Astrocyte of the spinal cord (primary cell): ENCODE data around the gene DCPS.
"Not testable (repeated sequence)": the region's sequence is repeated elsewhere in the genome, so short reads cannot be mapped to it uniquely, and the experiment has no call there.

Experiments used
- DNase-seq: peaks from one replicate; pipeline ENCODE4 v3.0.0; 2011; ENCODE audit warnings: low read depth, low spot score
- H3K4me3 ChIP-seq: 2 replicates; pipeline ENCODE4 v1.5.1; 2011; ENCODE audit warnings: low read depth, mild to moderate bottlenecking, low read length, moderate library complexity
- in situ Hi-C: cut with HindIII; loops from 2 replicates; pipeline ENCODE4 v1.10.0; 2017; ENCODE audit warnings: low sequenced_read_pairs
- TF ChIP-seq, protein P1 (sequence below): IDR thresholded peaks from 2 replicates; pipeline ENCODE4 v1.5.1; 2012; ENCODE audit warnings: low read depth, mild to moderate bottlenecking, low read length, inconsistent platforms

The DCPS gene, protein sequence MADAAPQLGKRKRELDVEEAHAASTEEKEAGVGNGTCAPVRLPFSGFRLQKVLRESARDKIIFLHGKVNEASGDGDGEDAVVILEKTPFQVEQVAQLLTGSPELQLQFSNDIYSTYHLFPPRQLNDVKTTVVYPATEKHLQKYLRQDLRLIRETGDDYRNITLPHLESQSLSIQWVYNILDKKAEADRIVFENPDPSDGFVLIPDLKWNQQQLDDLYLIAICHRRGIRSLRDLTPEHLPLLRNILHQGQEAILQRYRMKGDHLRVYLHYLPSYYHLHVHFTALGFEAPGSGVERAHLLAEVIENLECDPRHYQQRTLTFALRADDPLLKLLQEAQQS

DNA sequence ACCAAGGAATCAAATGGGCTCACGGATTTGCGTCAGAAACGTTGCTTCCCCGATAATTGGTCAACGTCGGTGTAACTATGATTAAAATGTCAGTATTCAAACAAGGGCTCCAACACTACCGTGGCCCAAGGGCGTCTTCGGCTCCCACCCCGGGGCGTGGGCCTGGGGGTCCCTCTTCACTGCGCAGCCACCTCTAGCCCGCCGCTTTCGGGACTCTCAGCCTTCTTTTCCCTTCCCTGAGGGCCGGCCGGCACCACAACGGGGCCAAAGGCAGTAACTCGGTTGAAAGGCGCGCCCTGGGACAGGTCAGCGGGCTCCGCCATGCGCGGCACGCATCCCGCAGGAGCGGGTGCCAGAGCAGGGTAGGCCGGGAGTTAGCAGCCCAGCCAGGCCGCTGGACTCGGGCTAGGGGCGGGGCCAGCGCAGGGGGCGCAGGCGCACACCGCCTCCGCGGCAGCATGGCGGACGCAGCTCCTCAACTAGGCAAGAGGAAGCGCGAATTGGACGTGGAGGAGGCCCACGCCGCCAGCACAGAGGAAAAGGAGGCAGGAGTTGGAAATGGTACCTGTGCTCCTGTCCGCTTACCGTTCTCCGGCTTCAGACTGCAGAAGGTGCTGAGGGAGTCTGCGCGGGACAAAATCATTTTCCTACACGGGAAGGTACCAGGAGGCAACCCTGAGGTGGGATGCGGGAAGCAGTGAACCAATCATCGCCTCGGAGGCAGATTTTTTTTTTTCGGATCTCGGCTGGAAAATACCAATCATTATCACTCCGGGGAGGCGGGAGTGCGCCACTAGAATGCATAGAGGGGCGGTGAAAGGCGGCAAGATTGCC is at the start of gene DCPS:
Gene DCPS (plus strand): TSS at position 438 of the 834 bp plus-strand sequence. CDS start 21 bp downstream, at position 459.
- DNase-seq = peak; percentile 93
- TF ChIP-seq, protein P1, sequence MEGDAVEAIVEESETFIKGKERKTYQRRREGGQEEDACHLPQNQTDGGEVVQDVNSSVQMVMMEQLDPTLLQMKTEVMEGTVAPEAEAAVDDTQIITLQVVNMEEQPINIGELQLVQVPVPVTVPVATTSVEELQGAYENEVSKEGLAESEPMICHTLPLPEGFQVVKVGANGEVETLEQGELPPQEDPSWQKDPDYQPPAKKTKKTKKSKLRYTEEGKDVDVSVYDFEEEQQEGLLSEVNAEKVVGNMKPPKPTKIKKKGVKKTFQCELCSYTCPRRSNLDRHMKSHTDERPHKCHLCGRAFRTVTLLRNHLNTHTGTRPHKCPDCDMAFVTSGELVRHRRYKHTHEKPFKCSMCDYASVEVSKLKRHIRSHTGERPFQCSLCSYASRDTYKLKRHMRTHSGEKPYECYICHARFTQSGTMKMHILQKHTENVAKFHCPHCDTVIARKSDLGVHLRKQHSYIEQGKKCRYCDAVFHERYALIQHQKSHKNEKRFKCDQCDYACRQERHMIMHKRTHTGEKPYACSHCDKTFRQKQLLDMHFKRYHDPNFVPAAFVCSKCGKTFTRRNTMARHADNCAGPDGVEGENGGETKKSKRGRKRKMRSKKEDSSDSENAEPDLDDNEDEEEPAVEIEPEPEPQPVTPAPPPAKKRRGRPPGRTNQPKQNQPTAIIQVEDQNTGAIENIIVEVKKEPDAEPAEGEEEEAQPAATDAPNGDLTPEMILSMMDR = no peak
- peak within 1 kb of the TSS; percentile 83 for H3K4me3 ChIP-seq
- in situ Hi-C loops = no loop called here

DNA sequence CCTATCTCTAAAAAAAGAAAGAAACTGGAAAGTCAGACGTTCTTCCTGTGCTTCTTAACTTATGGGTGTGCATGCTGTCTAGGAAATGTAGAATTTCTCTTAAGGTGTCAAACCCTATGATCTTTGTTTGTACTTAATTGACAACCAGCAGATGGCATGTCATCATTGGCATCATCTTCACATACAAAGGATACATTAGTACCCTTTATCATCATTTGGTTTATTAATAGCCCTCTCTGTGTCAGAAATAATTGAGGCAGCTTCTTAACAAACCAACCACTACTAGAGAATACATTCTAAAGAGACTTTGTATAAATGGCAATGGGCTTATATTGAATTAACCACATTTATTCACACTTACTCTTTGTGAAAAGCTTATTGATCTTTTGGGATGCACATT is 49.0 kb upstream of the DCPS start:
- no peak overlapping the region for H3K4me3 ChIP-seq
- in situ Hi-C loops = no loop called here
- TF ChIP-seq, protein P1 = no peak
- DNase-seq = no peak

DNA sequence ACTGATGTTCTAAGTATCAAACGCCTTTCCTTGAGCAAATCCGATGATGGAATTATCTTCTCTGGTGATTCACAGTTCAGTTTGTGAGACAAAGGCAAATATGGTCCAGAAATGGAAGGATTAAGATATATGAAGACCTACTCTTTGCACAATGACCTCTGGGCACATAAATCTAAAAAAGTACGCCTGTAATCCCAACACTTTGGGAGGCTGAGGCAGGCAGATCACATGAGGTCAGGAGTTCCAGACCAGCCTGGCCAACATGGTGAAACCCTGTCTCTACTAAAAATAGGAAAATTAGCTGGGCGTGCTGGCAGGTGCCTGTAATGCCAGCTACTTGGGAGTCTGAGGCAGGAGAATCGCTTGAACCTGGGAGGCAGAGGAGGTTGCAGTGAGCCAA is 48.4 kb upstream of the DCPS start:
- DNase-seq, H3K4me3 ChIP-seq, in situ Hi-C loops: not testable (repeated sequence)

DNA sequence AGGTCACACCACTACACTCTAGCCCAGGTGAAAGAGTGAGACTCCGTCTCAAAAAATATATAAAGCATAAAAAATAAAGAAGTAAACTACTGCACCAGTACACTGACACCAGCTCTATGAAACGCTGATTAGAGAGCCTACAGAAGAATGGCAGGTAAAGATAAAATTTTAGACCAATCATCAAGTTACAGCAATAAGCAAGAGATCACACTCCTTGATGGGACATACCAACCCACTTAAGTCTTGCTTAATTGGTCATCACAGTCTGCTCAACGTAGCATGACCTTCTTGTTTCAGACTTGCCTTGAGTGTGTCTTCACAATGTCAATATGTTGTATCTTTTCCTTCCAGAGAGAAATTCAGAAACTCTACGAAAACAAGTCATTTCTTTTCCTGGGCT is 47.6 kb upstream of the DCPS start:
- in situ Hi-C loops = no loop called here

DNA sequence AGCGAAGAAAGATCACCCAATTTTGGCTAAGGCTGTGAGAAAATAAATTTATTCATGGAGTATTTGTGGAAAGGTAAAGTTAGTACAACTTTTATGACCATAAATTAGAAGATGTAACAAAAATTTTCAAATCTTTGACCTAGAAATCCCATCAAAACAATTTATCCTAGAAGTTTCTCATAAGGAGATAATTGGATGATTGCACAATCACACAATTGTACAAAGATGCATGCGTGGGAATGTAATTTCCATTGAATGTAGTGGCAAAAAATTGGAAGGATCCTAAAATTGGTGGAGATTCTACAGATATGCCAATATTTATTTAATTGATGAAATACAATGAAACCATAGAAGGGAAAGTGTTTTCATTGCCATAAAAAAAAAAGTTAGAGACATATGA is 46.7 kb upstream of the DCPS start:
- TF ChIP-seq, protein P1 = no peak
- no peak overlapping the region for H3K4me3 ChIP-seq
- DNase-seq = no peak
- in situ Hi-C loops = no loop called here

More for the DNA sequence above, 47.6 kb upstream of the DCPS start:
- TF ChIP-seq, protein P1 = no peak
- no peak overlapping the region for H3K4me3 ChIP-seq
- no peak for DNase-seq

DNA sequence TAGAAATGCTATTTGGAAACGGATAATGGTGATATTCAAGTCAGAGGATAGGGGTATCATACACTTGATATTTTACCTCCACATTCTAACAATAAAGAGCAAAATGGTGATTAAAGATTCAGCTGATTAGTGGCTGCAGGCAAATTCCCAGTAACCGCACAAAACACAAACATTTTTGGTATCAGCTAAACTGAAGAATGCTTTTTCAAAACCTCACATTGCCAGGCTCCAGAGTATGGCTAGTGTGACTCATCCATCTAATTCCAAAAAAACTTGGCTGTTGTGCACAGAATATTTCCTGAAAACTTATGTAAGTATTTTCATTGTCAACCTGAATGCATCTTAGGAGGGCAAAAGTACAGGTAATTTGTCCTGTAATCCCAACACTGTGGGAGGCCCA is 46.1 kb upstream of the DCPS start:
- TF ChIP-seq, protein P1 = no peak
- in situ Hi-C loops = no loop called here
- DNase-seq = peak; percentile 35
- H3K4me3 ChIP-seq = no peak overlapping the region

DNA sequence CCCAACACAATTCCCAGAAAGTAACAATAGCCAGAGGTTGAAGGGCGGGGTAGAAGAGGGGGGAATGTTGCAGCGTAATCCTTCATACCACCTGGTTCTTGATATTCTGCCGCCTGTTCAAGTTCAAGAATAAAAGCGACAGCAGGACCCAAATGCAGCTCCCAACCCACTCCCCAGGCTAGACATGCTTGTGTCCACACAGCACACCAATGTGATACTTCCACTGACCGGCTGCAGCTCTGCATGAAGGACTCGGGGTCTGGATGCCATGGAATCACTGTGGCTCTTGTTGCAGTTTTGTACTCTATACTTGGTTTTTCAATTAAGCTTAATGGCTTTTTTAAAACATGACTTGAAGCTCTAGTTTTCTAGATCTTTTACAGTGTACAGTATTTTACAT is 41.6 kb upstream of the DCPS start:
- DNase-seq = no peak
- TF ChIP-seq, protein P1 = no peak
- in situ Hi-C loops = no loop called here
- H3K4me3 ChIP-seq = no peak overlapping the region
